GM19043 (cell line): ENCODE data around the gene PLA2G4F.

Experiments used
- ATAC-seq: cut with Tn5 transposase; IDR thresholded peaks from one replicate; pipeline ENCODE4 v1.9.1; 2021; ENCODE audit warnings: low read depth; ENCODE audit not compliant: unreplicated experiment

Gene PLA2G4F

DNA sequence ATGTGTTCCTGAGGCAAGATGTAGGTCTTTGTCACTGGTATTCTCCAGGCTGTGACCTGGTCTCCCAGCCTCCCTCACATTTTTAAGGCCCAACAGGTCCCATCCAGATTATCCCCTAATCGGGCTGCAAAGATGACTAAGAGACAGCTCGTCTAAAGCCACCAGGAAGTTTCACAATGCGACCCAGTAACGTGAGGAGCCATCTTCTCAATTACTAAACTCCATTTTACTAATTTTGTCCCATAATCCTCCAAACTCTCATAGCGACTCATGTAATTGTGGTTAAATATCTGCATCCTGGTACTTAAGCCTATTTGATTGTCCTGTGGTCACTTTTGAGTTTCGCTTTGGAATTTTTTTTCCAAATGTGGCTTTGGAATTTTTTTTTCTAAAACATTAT is 8.7 kb upstream of the PLA2G4F start:
- no peak for ATAC-seq

DNA sequence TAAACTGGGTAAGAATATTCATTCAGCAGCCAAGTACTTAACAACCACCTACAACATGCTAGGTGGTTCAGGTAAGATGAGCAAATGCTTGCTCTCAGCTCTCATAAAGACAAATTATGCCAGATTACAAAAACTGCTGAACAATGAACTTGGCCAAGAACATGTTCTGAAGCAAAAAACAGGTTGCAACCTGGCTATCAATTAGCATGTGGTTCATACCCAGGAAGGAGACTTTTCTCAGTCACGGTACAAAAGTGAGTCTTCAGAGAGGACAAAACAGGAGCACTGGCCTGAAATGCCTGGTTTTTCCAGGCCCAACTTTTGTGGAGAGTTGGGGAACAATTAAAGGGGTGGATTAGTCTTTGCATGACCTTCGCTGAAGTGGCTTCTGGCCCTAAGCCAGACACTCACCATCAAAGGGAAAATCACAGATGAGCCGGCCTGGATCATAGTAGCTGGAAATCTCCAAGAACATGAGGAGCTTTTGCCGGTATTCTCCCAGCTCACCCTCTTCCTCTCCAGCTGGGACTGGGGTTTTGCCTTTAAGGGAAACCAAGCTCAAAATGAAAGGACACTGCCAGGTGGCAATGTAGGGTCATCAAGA is 7.6 kb upstream of the PLA2G4F start:
- no peak for ATAC-seq

DNA sequence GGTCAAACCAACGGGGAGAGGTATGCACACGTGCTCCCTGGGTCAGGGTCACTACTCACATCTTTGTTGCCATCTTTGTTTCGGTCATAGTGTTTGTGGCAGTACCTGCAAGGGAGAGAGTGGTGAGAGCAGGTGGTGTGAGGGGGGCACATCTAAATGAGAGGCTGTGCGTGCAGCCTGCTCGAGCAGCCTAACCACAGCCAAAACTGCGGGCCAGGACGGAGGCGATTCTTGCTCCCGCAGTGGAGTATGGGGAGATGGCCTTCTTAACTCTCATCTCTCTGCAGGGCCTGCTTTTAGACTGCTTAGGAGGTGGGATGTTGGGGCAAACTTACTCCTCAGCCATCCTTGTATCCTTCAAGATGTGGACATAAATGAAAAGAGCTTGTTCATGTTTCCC is 6.9 kb upstream of the PLA2G4F start:
- no peak for ATAC-seq

DNA sequence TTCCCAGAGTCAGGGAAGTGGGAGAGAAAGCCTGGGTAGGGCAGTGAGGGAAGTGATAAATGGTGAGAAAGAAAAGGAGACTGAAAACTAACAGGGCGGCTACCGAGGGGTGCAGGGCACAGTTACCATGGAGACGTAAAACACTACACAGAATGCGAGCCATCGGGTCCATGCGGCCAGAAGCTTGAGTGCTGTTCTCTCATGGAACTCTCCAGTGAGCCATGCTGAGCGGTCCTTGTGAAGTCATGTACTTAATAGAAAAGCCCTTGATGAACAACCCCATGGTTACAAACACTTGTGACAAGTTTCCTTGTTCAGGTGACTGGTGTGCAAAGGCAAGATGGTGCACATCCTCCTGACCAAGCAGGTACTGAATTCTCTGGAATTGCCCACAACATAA is 3.7 kb upstream of the PLA2G4F start:
- ATAC-seq: no peak

DNA sequence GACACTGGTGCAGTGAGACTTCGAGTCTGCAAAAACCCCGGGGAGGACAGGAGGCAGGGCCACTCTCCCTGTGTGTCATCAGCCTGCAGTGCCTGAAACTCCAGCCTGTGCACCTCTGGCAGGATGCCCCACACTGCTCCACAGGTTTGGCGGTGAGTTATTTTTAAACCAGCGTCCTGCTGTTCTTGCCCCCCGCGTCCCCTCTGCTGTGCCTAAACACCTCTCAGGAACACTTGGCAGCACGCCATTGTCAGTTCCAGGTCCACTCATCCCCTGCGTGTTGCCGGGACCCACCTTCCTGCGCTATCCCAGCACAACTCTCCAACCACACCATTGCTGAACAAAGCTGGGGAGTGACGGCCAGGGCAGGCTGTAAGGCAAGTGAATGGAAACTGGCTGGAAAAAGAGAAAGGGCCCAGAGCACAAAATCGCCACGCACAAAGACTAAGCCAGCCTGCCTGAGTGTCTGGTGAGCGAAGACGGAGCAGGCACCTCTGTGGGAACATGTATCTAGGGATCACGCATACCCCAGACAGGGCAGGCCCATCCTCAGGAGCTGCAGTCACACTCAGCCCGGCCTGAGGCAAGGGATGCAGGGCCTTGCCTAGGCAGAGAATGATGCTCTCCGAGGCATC is 3.1 kb upstream of the PLA2G4F start:
- no peak for ATAC-seq

DNA sequence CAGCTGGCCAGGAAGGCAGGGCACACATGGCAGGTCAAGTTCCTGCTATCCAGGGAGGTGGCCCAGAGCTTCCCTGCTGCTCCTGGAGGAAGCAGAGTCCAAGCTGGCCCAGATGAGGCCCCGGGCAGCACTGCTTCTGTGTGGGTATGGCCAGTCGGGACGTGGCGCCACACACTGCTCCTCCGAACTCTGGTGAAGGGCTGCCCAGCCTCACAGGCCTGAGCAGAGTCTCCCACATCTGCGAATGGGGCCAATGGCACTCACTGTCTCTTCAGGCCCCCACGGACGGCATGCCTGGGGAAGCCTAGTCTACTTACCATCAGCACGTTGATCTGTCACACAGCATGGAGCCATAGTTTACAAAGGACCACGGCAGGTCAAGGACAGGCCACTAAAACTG is 2.5 kb upstream of the PLA2G4F start:
- ATAC-seq: no peak

DNA sequence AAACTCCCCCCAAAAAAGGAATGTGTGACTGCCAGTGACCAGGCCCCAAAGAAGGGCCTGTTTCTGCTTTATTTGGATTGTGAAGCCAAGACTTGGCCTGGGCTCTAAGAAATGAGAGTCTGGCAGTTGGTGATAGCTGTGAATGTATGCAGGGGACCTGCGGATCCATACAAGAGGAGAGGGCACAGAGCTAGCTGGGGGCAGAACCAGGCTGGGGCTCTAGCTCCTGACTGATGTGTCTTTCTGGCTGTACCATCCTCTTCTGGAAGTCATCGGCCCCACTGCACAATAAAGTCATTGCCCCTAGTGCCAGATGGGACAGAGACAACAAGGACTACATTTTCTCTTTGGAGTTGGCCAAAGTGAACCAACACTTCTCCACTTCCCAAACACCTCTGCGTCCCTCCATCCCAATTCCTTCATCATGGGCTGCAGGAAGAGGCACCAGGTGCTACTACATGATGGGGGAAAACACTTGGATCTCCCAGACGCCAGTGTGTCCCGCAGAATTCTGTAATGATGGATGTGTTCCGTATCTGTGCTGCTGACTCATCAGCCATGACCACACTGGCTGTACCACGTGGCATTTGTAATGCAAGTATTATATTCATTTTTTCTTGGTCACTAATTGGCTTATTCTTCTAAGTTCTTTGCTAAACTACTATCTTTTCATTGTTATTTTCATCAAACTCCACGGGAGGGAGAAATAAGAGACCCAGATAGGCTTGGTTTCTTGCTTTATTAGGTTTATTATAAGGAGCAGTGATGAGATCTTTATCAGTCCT is 1.7 kb upstream of the PLA2G4F start:
- ATAC-seq: no peak

DNA sequence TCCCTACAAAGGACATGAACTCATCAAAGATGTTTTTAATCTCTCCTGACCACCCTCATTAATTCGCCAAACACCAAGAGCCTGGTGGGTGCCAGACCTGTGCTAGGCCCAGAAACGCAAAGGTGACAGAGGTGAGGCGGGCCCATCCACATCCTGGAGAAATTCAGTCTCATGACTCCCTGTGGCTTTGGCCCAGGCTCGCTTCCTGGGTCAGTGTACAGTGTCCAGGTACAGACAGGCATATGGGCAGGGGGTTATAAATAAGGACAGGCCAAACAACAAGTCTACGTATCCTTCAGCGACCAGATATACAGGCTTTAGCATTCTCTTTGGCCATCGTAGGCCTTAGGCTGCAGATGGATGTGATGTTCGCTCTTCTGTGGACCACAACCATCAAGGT is 945 bp upstream of the PLA2G4F start:
- ATAC-seq: no peak

DNA sequence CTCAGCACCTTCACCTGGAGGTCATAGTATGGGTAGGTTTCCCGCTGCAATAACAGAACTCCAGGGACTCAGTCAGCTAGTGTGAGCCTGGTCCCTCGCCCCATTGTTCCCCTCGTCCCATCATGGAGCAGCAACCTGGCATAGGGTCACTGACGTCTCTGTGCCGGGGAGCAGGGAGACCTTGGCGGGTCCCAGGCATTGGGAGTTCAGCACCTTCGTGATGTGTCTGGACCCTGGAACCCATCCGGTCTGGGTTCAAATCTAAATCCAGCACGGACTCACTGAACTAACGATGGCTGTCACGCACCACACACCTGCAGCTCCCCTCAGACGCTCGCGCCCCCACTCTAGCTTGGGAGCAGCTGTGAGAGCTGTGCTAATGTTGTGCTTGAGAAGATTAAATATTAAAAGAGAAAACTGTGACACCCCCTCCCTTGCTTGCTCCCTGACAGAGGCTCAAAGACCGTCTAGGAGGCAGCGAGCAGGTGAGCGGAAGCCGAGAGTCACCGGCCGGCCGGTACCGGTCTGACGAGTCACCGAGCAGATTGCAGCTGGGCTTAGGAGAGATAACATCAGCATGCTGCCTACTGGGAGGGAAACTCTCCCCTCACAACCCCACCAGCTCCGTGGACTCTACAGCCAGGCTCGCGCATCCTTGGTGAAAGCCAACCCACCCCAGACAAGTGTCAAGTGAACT is 742 bp downstream of the PLA2G4F start:
- no peak for ATAC-seq

DNA sequence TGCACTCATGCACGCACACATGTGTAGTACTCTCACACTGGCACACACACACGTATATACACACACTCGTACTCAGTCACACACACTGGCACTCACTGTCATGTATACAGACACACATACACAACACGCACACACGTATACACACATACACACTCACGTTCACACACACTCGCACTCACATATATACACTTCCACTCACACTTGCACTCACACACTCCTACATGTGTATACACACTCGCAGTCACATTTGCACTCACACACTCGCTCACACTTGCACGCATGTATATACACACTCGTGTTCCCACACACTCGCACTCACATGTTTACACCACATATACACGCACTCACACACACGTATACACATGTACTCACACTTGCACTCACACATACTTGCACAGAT is 1.5 kb downstream of the PLA2G4F start:
- ATAC-seq: no peak

DNA sequence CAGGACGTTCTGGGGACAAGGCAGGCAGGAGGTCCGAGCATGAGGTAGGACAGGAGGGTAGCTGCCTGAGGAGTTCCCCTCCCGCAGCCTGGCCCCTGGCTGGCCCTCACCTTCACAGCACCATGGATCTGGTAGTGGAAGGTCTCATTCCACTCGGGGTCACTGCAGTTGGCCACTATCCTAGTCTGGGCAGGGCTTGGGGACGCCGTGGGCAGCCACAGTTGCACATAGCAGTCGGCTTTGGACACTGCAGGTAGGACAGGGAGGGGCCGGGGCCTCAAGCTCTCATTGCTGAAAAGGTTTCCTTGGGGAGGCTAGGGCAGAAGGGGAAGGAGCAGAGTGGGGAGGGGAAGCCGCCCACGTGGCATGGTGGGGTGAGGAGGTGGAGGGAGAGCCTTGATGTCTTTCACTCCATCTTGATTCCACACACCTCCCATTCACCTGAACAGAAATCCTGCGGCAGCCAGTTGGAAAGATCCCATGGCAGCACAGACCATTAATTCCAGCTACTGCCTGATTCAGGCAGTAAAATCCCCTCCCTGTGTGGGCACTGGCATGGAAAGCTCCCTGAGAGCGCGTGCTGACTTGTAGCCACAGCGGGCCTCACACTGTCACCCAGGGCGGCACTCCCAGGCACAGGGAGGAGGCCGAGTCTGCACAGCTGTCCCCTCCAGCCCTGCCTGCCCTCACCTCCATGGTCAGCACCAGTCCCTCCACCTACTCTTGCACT is 2.1 kb downstream of the PLA2G4F start:
- ATAC-seq: no peak

DNA sequence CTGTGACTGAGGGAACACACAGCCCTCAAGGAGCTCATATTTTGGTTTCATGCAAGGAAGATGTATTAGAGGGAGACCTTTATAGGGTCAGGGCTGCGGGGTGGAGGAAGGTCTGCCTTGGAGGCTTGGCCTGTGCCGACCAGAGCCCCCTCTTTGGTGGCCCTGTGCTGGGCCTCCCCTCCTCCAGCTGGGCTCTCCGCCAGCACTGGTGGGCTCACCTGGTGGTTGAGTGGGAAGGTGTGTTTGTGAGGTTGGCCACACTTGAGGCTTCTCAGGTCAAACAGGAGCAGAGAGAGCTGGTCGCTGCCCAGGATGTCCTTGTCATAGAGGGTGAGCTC is 2.6 kb downstream of the PLA2G4F start:
- ATAC-seq: no peak

DNA sequence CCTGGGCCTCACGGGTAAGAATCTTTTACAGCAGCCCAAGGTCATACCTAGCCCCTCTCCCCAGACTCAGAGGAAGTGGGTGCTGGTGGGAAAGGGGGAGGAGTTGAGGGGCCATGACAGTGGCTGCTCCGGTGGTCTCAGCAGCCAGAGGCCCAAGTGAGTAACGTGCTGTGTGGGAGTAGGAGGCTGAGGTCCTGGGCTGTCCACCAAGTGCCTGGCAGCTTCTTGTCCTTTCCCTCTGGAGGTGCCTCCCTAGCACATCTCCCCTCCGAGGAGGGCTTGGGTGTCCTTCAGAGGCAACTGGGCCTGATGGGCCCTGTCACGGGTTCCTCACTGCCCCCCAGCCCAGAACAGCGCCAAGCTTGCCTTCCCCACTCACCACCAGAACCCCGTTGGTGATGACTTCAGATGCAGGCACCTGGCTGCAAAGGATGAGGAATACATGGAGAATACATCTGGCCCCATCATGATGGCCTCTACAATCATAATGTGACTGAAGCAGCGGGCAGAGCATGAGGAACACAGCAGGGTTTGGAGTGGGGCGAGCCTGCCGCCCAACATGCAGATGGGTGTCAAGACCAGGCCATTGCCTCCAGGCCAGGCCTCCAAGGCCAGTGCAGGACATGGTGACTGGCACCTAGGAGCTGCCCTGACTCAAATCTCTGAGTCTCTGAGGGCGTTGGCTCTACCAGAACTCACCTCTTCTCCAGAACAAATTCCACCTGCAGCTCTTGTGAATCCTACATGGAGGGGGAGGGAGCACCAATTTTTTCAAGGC is 3.3 kb downstream of the PLA2G4F start:
- ATAC-seq: no peak

DNA sequence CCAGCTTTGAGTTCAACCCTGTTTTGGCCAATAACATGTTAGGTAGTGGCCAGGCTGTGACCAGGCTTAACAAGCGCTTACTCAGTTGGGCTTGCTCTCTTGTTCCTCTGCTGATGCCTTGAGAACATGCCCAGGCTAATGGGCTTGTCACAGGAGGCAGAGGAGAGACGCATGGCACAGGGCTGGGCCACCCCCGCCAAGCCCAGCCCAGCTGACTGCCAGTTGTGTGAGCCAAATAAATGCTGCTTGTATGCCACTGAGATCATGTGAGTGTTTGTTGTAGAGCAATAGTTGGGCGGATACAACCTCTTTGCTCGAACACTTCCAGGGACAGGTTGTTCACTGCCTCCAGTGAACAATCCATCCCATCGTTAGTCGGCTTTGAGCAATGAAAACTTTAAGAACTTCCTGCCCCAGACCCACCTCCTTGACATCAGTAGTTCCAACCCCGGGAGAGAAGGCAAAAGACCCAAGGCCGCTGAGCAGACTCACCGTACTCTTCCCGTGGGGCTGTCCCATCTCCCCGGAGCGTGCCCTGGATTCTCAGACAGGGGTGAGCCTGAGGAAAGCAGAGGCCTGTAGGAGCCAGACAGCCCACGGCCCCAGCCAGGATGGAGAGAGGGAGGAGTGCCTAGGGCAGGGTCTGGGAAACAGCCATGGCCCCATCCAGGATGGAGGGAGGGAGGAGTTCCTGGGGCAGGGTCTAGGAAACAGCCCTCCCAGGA is 4.1 kb downstream of the PLA2G4F start:
- ATAC-seq: no peak

DNA sequence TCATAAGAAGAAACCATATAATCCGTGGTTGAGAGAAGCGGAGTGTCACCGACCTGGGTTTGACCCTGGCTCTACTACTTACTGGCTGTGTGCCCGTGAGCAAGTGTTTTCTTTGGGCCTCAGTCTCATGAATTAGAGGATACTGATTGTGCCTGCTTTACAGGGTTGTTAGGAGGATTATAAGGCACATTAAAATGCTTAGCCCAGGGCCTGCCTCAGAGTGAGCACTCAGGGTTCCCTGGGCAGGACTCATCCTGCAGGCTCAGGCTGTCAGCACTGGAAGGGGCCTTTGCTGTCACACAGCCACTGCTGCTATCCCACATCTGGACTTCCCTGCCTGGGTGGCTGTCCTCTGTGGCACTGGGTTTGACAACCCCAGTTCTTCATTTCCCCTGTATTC is 4.7 kb downstream of the PLA2G4F start:
- no peak for ATAC-seq

DNA sequence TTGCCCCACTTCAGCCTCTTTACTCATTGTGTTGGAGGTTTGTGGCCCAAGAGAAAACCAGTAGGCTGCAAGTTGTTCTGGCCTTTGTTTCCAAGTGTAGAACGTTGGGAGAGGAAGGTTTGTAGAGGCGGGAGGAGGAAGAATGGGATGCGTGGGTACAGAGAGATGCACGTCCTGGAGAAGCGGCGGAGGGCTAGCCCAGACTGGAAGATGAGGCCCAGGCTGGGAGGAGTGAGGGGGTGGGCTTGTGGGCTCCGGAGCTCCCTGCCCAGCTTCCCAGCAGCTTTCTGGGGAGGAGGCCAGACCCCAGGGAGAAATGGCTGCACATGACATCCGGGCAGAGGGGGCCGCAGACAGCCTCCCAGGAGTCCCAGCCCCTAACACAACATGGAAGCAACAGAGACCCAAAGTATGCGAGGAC is 5.3 kb downstream of the PLA2G4F start:
- no peak for ATAC-seq

DNA sequence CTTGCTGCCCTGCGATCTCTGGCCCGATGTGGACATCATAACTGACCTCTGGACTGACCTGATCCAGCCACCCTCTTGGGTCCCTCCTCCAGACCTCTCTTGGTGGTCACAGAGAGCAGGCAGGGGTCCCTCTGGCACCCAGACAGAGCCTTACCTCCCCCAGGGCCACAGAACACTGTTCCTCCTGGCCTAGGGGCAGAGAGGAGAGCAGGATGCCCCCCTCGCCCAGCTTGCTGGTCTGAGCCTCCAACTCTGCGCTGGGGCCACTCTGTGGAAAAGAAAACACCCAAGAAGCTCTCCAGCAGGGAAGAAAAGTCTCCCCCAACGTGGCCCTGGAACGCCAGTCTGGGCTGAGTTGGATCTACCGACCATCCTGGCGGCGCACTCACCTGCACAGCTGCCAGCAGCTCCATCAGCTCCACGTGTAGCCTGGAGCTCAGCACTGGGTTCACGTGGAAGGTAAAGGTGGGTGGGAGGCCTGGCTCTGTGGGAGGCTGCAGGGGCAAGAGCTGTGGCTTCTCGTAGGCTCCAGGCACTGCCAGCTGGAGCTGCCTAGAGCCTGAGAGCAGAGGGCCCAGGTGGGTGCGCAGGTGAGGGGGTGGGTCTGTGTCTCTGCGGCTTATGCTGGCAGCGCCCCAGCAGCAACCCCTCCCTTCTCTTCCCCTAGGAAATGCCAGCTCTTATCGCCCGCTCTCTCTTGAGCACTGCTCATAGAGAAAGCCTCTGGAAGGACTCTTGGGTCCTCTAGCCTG is 6.0 kb downstream of the PLA2G4F start:
- no peak for ATAC-seq

DNA sequence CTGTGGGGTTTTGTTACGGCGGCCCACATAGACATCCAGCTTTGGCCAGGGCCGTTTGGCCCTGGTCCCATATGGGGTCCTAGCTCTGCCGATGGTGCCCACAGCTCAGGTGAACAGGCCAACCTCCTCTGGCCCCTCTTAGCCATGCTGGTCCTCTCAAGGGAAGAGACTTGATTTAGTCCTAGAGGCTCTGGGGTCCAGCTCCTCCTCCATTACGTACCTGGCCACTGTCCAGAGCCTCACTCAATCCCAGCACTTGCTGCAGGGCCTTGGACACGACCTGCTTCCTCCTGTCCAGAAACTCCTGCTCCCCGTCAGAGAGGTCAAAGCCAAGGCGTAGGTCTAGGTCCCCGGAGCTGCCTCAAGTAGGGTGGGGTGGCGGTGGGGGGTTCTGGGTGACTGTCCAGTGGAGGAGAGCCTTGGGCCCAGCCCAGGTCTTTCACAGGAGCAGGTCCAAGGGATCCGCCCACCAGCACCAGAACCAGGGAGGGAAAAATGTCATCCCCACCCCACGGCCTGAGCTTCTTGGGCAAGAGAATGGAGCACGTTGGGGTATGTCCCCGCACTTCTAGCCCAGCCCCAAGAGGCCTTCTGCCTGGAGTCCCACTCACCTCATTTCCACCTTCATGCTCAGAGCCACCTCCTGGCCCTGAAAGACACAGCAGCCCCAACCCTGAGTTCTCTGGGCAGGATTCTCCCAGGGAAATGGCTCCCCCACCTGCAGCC is 6.8 kb downstream of the PLA2G4F start:
- no peak for ATAC-seq
